CD14-positive monocyte (primary cell): ENCODE results near the gene CHN2. TPM values are rescaled to one million over a fixed set of nuclear protein-coding genes. Genes with fewer than 3 reads are reported as not detected.

ENCODE experiments used
- DNase-seq, 3 donors: peaks; one replicate each; pipeline ENCODE4 v3.0.0-alpha.2; 2011 to 2022
- H2AFZ ChIP-seq: 2 replicates; pipeline ENCODE4 v1.6.0; 2012; ENCODE audit warnings: mild to moderate bottlenecking, low read depth, low read length, inconsistent platforms; ENCODE audit not compliant: insufficient read depth, poor library complexity, severe bottlenecking
- H3K27ac ChIP-seq, 2 donors: 1 replicate in 1 of 2; 2 replicates in 1 of 2; pipeline ENCODE4 v1.5.1; 2012 to 2013; ENCODE audit warnings: low read length in 2 of 2, control low read depth in 1 of 2, inconsistent platforms in 1 of 2, low read depth in 1 of 2, mild to moderate bottlenecking in 1 of 2
- H3K27me3 ChIP-seq, 2 donors: one replicate each; pipeline versions ENCODE4 v1.6.0 to v1.6.1; 2011 to 2013; ENCODE audit warnings: low read length in 2 of 2; ENCODE audit not compliant: control insufficient read depth in 2 of 2, insufficient read depth in 2 of 2
- H3K36me3 ChIP-seq, 2 donors: replicated peaks in 1 of 2; 1 replicate in 1 of 2; 2 replicates in 1 of 2; pipeline versions ENCODE4 v1.5.1 to v1.6.1; 2012 to 2013; ENCODE audit warnings: low read length in 2 of 2, control low read depth in 1 of 2, inconsistent platforms in 1 of 2, mild to moderate bottlenecking in 1 of 2; ENCODE audit not compliant: insufficient read depth in 2 of 2, control insufficient read depth in 1 of 2
- H3K4me1 ChIP-seq, 2 donors: 1 replicate in 1 of 2; 2 replicates in 1 of 2; pipeline versions ENCODE4 v1.5.1 to v1.6.1; 2012 to 2013; ENCODE audit warnings: low read length in 2 of 2, control low read depth in 1 of 2, inconsistent platforms in 1 of 2, mild to moderate bottlenecking in 1 of 2, moderate library complexity in 1 of 2; ENCODE audit not compliant: insufficient read depth in 2 of 2, control insufficient read depth in 1 of 2
- H3K4me2 ChIP-seq: replicated peaks from 2 replicates; pipeline ENCODE3; 2012; ENCODE audit warnings: low read length, moderate library complexity, mild to moderate bottlenecking; ENCODE audit not compliant: poor library complexity, severe bottlenecking; ENCODE audit errors: extremely low read depth
- H3K4me3 ChIP-seq, 3 experiments: fragments of 200-600 bp in 1 of 3; sonication (generic) in 1 of 3; replicated peaks in 1 of 3; 1 replicate in 2 of 3; 2 replicates in 1 of 3; pipeline ENCODE4 v1.5.1; 2011 to 2013; ENCODE audit warnings: low read length in 3 of 3, mild to moderate bottlenecking in 3 of 3, control low read depth in 2 of 3, low read depth in 2 of 3, inconsistent platforms in 1 of 3, moderate library complexity in 1 of 3
- H3K79me2 ChIP-seq: 2 replicates; pipeline ENCODE4 v1.6.0; 2012; ENCODE audit warnings: mild to moderate bottlenecking, control low read depth, inconsistent platforms, low read length, moderate library complexity; ENCODE audit not compliant: insufficient read depth
- H3K9ac ChIP-seq: 2 replicates; pipeline ENCODE4 v1.6.0; 2017; ENCODE audit warnings: low read length, mild to moderate bottlenecking; ENCODE audit not compliant: insufficient read depth, poor library complexity, severe bottlenecking
- H3K9me3 ChIP-seq, 2 donors: replicated peaks in 1 of 2; 1 replicate in 1 of 2; 2 replicates in 1 of 2; pipeline versions ENCODE4 v1.5.1 to v1.6.1; 2012 to 2013; ENCODE audit warnings: low read length in 2 of 2, control low read depth in 1 of 2; ENCODE audit not compliant: control insufficient read depth in 1 of 2, insufficient read depth in 1 of 2
- H4K20me1 ChIP-seq: 2 replicates; pipeline ENCODE4 v1.6.0; 2012; ENCODE audit warnings: mild to moderate bottlenecking, low read length, control low read depth, moderate library complexity; ENCODE audit not compliant: insufficient read depth
- H3K27ac Mint-ChIP-seq, 7 donors: one replicate each; pipeline ENCODE4 v1.8.0; 2020; ENCODE audit warnings: mild to moderate bottlenecking in 7 of 7, mixed read lengths in 7 of 7, moderate library complexity in 6 of 7, inconsistent platforms in 2 of 7
- H3K27me3 Mint-ChIP-seq, 3 donors: one replicate each; pipeline ENCODE4 v1.8.0; 2021 to 2022; ENCODE audit warnings: low read depth in 3 of 3, mild to moderate bottlenecking in 3 of 3, mixed read lengths in 3 of 3, moderate library complexity in 3 of 3, inconsistent platforms in 1 of 3
- H3K36me3 Mint-ChIP-seq, 2 donors: one replicate each; pipeline ENCODE4 v1.8.0; 2020; ENCODE audit warnings: mixed read lengths in 2 of 2, inconsistent platforms in 1 of 2, mild to moderate bottlenecking in 1 of 2
- H3K4me1 Mint-ChIP-seq: one replicate; pipeline ENCODE4 v1.8.0; 2020; ENCODE audit warnings: mild to moderate bottlenecking, mixed read lengths
- H3K4me3 Mint-ChIP-seq, 2 donors: one replicate each; pipeline ENCODE4 v1.8.0; 2020; ENCODE audit warnings: mild to moderate bottlenecking in 2 of 2, mixed read lengths in 2 of 2, moderate library complexity in 1 of 2
- H3K9me3 Mint-ChIP-seq, 7 donors: one replicate each; pipeline ENCODE4 v1.8.0; 2020 to 2022; ENCODE audit warnings: mixed read lengths in 7 of 7, mild to moderate bottlenecking in 6 of 7, moderate library complexity in 6 of 7, inconsistent platforms in 2 of 7
- WGBS: methylation state at CpG from one replicate; pipeline ENCODE4 v1.1.5; 2013; ENCODE audit warnings: missing lambda C conversion rate; ENCODE audit not compliant: insufficient coverage; 5-methylcytosine and 5-hydroxymethylcytosine counted together
- intact Hi-C, 2 donors: fragments of 100-400 bp; cut with micrococcal nuclease; formaldehyde crosslinking; loops; one replicate each; pipeline versions ENCODE4 v1.15.0 to v1.15.1; 2023
- polyA plus RNA-seq, 3 donors: library from polyadenylated mRNA; depleted of rRNA in 1 of 3; unstranded in 2 of 3; stranded (reverse) in 1 of 3; fragments of 300-500 nt in 2 of 3; fragments of >200 nt in 1 of 3; fragmentation: Illumina TruSeq in 2 of 3; gene quantifications; 1 replicate in 2 of 3; 2 replicates in 1 of 3; pipeline ENCODE4 v1.2.3, GENCODE V29; 2012 to 2021
- TF ChIP-seq, protein P1 (sequence below): fragments of 200-600 bp; IDR thresholded peaks from one replicate; pipeline ENCODE4 v1.8.0; 2022; ENCODE audit warnings: antibody characterized with exemption, mild to moderate bottlenecking

Gene CHN2
- polyA plus RNA-seq, 3 donors, result 26.6 to 66.5 (median 44.8) TPM

GRCh38 chr7:29319719-29320521 is 125.3 kb downstream of the CHN2 start:
- no peak overlapping the region for H2AFZ ChIP-seq
- H3K4me3 ChIP-seq, result no peak overlapping the region
- H3K4me1 Mint-ChIP-seq, result peaks cover 19% of the 10 kb centered on the region
- H3K27me3 ChIP-seq, result no peaks in the 10 kb centered on the region
- peak overlapping the region; percentile 63 to 95 (median 69) for H3K27ac Mint-ChIP-seq
- H3K36me3 Mint-ChIP-seq, result peaks cover 18 to 23% of the 10 kb centered on the region in 2 donors
- intact Hi-C loops, result loop anchor here in 1 of 2 donors (5.0 kb wide), 1 partner anchor 48 kb away; no protein-coding TSS in a partner anchor
- peaks cover 17 to 19% of the 10 kb centered on the region in 2 donors for H3K4me1 ChIP-seq
- peak overlapping the region; percentile 30 to 68 for H3K27ac ChIP-seq
- peaks cover 0 to 3% (median 1%) of the 10 kb centered on the region in 3 donors for H3K27me3 Mint-ChIP-seq
- WGBS, result 24% methylated on average over 6 of the region's 10 CpGs
- no peaks in the 10 kb centered on the region for H3K36me3 ChIP-seq
- no peak overlapping the region for H3K9ac ChIP-seq
- DNase-seq, result peak; percentile 80 to 86 (median 85)
- H3K79me2 ChIP-seq, result no peaks in the 10 kb centered on the region
- H3K9me3 Mint-ChIP-seq, result no peaks in the 10 kb centered on the region
- H4K20me1 ChIP-seq, result peaks cover 35% of the 10 kb centered on the region
- TF ChIP-seq, protein P1, sequence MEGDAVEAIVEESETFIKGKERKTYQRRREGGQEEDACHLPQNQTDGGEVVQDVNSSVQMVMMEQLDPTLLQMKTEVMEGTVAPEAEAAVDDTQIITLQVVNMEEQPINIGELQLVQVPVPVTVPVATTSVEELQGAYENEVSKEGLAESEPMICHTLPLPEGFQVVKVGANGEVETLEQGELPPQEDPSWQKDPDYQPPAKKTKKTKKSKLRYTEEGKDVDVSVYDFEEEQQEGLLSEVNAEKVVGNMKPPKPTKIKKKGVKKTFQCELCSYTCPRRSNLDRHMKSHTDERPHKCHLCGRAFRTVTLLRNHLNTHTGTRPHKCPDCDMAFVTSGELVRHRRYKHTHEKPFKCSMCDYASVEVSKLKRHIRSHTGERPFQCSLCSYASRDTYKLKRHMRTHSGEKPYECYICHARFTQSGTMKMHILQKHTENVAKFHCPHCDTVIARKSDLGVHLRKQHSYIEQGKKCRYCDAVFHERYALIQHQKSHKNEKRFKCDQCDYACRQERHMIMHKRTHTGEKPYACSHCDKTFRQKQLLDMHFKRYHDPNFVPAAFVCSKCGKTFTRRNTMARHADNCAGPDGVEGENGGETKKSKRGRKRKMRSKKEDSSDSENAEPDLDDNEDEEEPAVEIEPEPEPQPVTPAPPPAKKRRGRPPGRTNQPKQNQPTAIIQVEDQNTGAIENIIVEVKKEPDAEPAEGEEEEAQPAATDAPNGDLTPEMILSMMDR, result no peak
- peak overlapping the region; percentile 36 for H3K4me2 ChIP-seq
- H3K9me3 ChIP-seq, result no peaks in the 10 kb centered on the region
- H3K4me3 Mint-ChIP-seq, result peak overlapping the region in 1 of 2 donors; percentile 68

DNA sequence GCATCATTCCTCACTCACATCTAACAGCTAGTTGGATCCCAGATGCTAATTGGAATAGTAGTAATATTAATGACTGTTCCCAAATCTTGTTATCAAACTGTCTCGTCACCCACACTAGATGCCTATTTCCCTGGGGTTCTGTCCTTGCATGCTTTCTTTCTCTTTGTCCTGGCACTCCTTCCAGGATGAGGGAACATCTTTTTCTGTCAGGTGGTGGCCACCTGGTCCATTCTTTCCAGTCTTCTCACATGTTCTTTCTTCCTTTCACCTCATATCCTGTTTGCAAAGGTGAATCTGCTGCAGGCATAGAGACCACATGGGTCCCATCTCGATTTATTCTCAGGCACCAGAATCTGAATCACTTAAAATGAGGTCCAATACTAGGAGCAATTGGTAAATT is 126.0 kb downstream of the CHN2 start:
- H3K27me3 ChIP-seq, result no peaks in the 10 kb centered on the region
- H3K36me3 ChIP-seq, result no peaks in the 10 kb centered on the region
- no peak overlapping the region for H2AFZ ChIP-seq
- no peaks in the 10 kb centered on the region for H3K79me2 ChIP-seq
- TF ChIP-seq, protein P1, result no peak
- DNase-seq, result no peak
- H3K27ac Mint-ChIP-seq, result peak overlapping the region in 3 of 7 donors; percentile 33 to 88 (median 78)
- peaks cover 22 to 28% of the 10 kb centered on the region in 2 donors for H3K36me3 Mint-ChIP-seq
- peaks cover 24% of the 10 kb centered on the region for H3K4me1 Mint-ChIP-seq
- peak overlapping the region; percentile 36 for H3K4me2 ChIP-seq
- intact Hi-C loops, result loop anchor here in 1 of 2 donors (5.0 kb wide), 1 partner anchor 48 kb away; no protein-coding TSS in a partner anchor
- no peaks in the 10 kb centered on the region for H3K9me3 ChIP-seq
- no peak overlapping the region for H3K9ac ChIP-seq
- H3K4me1 ChIP-seq, result peaks cover 17 to 19% of the 10 kb centered on the region in 2 donors
- H3K27ac ChIP-seq, result no peak overlapping the region
- H3K9me3 Mint-ChIP-seq, result peaks cover 0 to 2% (median 0%) of the 10 kb centered on the region in 7 donors
- peak overlapping the region in 1 of 2 donors; percentile 1 for H3K4me3 Mint-ChIP-seq
- H3K27me3 Mint-ChIP-seq, result peaks cover 0 to 3% (median 1%) of the 10 kb centered on the region in 3 donors
- H3K4me3 ChIP-seq, result no peak overlapping the region
- 100% methylated on average over 2 of the region's 2 CpGs for WGBS
- peaks cover 37% of the 10 kb centered on the region for H4K20me1 ChIP-seq
